Mesothelial cell of epicardium (in vitro differentiated cells): ENCODE data around the gene DOCK11. TPM values are rescaled to one million over a fixed set of nuclear protein-coding genes. Genes with fewer than 3 reads are reported as not detected.

Source experiments
- DNase-seq, 2 experiments: peaks; one replicate each; pipeline ENCODE4 v3.0.0; 2021; ENCODE audit warnings: low spot score in 2 of 2; ENCODE audit not compliant: unreplicated experiment in 2 of 2
- H3K27ac Mint-ChIP-seq: 2 replicates; pipeline ENCODE4 v1.8.0; 2021; ENCODE audit warnings: mixed read lengths
- H3K27me3 Mint-ChIP-seq: 2 replicates; pipeline ENCODE4 v1.8.0; 2021; ENCODE audit warnings: low read depth, mixed read lengths
- H3K36me3 Mint-ChIP-seq: 2 replicates; pipeline ENCODE4 v1.8.0; 2021; ENCODE audit warnings: mixed read lengths
- H3K4me1 Mint-ChIP-seq: 2 replicates; pipeline ENCODE4 v1.8.0; 2021; ENCODE audit warnings: mixed read lengths
- H3K4me3 Mint-ChIP-seq: 2 replicates; pipeline ENCODE4 v1.8.0; 2021; ENCODE audit warnings: mild to moderate bottlenecking, moderate library complexity, mixed read lengths
- H3K9me3 Mint-ChIP-seq: 2 replicates; pipeline ENCODE4 v1.8.0; 2021; ENCODE audit warnings: mixed read lengths
- CTCF ChIP-seq: fragments of 200-600 bp; sonication (generic); IDR thresholded peaks from one replicate; pipeline ENCODE4 v1.5.0; 2021; ENCODE audit warnings: antibody characterized with exemption; ENCODE audit not compliant: unreplicated experiment
- total RNA-seq: library from RNA; stranded (reverse); gene quantifications from 3 replicates; pipeline ENCODE4 v1.2.1, GENCODE V29; 2021

Gene DOCK11
- total RNA-seq, 1 donor from 2014 or later: 56.7 TPM

- H3K27me3 Mint-ChIP-seq: no peaks in the 10 kb centered on the region
- no peak for DNase-seq
- H3K27ac Mint-ChIP-seq: no peak overlapping the region
- TF ChIP-seq CTCF: no peak
- peaks cover 10% of the 10 kb centered on the region for H3K36me3 Mint-ChIP-seq
- no peak overlapping the region for H3K4me3 Mint-ChIP-seq
- peaks cover 15% of the 10 kb centered on the region for H3K9me3 Mint-ChIP-seq
- peaks cover 6% of the 10 kb centered on the region for H3K4me1 Mint-ChIP-seq
Observed at GRCh38 chrX:118682258-118683014, 186.8 kb downstream of the DOCK11 start.

- H3K4me1 Mint-ChIP-seq: peaks cover 6% of the 10 kb centered on the region
- TF ChIP-seq CTCF: no peak
- H3K9me3 Mint-ChIP-seq: peaks cover 23% of the 10 kb centered on the region
- DNase-seq: no peak
- H3K4me3 Mint-ChIP-seq: no peak overlapping the region
- no peak overlapping the region for H3K27ac Mint-ChIP-seq
- peaks cover 20% of the 10 kb centered on the region for H3K36me3 Mint-ChIP-seq
- H3K27me3 Mint-ChIP-seq: no peaks in the 10 kb centered on the region
Observed at GRCh38 chrX:118685393-118685792, 189.8 kb downstream of the DOCK11 start.

GRCh38 chrX:118688935-118689334 lies 193.3 kb downstream of the DOCK11 start:
- no peak for TF ChIP-seq CTCF
- DNase-seq: no peak
- Mint-ChIP-seq H3K4me3 (no peak overlapping the region), H3K27ac (no peak overlapping the region), H3K9me3 (peaks cover 26% of the 10 kb centered on the region), H3K36me3 (peaks cover 23% of the 10 kb centered on the region), H3K4me1 (peaks cover 6% of the 10 kb centered on the region), H3K27me3 (no peaks in the 10 kb centered on the region)

- Mint-ChIP-seq H3K4me3 (no peak overlapping the region), H3K9me3 (peaks cover 20% of the 10 kb centered on the region), H3K4me1 (peaks cover 2% of the 10 kb centered on the region), H3K36me3 (peaks cover 16% of the 10 kb centered on the region), H3K27ac (peak overlapping the region; percentile 25), H3K27me3 (no peaks in the 10 kb centered on the region)
- no peak for DNase-seq
- TF ChIP-seq CTCF: no peak
Observed at GRCh38 chrX:118693843-118694242, 198.2 kb downstream of the DOCK11 start.

- no peak for TF ChIP-seq CTCF
- H3K9me3 Mint-ChIP-seq: peaks cover 25% of the 10 kb centered on the region
- no peak for DNase-seq
- H3K4me3 Mint-ChIP-seq: no peak overlapping the region
- no peak overlapping the region for H3K27ac Mint-ChIP-seq
- H3K27me3 Mint-ChIP-seq: no peaks in the 10 kb centered on the region
- H3K4me1 Mint-ChIP-seq: peaks cover 2% of the 10 kb centered on the region
- H3K36me3 Mint-ChIP-seq: peaks cover 17% of the 10 kb centered on the region
Observed at GRCh38 chrX:118694638-118695037, 199.0 kb downstream of the DOCK11 start.
